ENCODE data around the gene CREB5. TPM values are rescaled to one million over a fixed set of nuclear protein-coding genes. Genes with fewer than 3 reads are reported as not detected.

Gene CREB5
- total and polyA plus RNA-seq, 2 of the 13 experiments (the other 11 are each of a cell fraction or from before 2014, with no cell fraction given), result 0.38 to 0.71 TPM

DNA sequence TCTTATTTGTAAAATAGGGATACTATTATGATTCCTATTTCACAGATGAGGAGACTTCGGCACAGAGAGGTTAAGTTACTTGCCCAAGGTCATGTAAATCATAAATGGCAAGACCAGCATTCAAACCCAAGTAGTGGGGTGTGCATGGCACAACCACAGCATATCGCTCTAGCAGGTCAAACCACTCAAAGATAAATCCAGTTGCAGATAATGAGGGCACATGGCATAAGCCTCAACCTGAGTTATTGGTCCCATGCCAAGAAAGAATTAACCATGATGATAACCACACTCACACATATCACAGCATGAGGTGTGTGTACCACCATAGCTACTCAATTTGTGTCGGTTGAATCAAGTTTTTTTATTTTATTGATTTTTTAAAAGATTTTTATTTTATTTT is 180.5 kb downstream of the CREB5 start:
- ATAC-seq (no peak), DNase-seq (ENCODE audit: low spot score) (no peak), FAIRE-seq (no peak)
- H3K4me3 ChIP-seq (replicated peaks in 1 of 3; ENCODE audit: insufficient read depth in 1 of 3, low read depth in 2 of 3, low read length in 3 of 3), result no peak overlapping the region
- no peak overlapping the region for H3K9ac ChIP-seq (ENCODE audit: insufficient read depth, low read depth, low read length)
- no peak overlapping the region for H3K4me2 ChIP-seq (ENCODE audit: low read depth, low read length)
- intact Hi-C loops (cut with micrococcal nuclease; ENCODE audit: unreplicated experiment) (no loop called here), in situ Hi-C loops (cut with HindIII; ENCODE audit: extremely low pct_ligation_motif_present, low pct_unique_long_range_greater_than_20kb) (no loop called here)
- H3K27me3 ChIP-seq (ENCODE audit: control insufficient read depth in 1 of 2, insufficient read depth in 2 of 2, low read length in 2 of 2), result no peaks in the 10 kb centered on the region; a peak in 1 of 5 replicates
- ChIA-PET CTCF (ENCODE audit: low intra/inter-chr PET ratio, low total read pairs) (no interaction called here), POLR2A (no interaction called here)
- no peaks in the 10 kb centered on the region for H3K36me3 ChIP-seq (replicated peaks in 1 of 2; ENCODE audit: control insufficient read depth in 1 of 2, insufficient read depth in 2 of 2, low read length in 2 of 2)
- H3K27ac ChIP-seq (ENCODE audit: extremely low read length, insufficient read depth, low read length), result no peak overlapping the region
- no peaks in the 10 kb centered on the region for H3K79me2 ChIP-seq (ENCODE audit: insufficient read depth, low read length)
- H3K4me1 ChIP-seq (ENCODE audit: insufficient read depth, low read length), result no peaks in the 10 kb centered on the region
- no peak overlapping the region for H2AFZ ChIP-seq (ENCODE audit: low read length)
- no peaks in the 10 kb centered on the region for H4K20me1 ChIP-seq (ENCODE audit: insufficient read depth, low read length)
- no peaks in the 10 kb centered on the region for H3K9me3 ChIP-seq (ENCODE audit: low read length)
- 41% methylated on average over 3 of the region's 3 CpGs for WGBS (ENCODE audit: low lambda C conversion rate)
- TF ChIP-seq, protein P1, sequence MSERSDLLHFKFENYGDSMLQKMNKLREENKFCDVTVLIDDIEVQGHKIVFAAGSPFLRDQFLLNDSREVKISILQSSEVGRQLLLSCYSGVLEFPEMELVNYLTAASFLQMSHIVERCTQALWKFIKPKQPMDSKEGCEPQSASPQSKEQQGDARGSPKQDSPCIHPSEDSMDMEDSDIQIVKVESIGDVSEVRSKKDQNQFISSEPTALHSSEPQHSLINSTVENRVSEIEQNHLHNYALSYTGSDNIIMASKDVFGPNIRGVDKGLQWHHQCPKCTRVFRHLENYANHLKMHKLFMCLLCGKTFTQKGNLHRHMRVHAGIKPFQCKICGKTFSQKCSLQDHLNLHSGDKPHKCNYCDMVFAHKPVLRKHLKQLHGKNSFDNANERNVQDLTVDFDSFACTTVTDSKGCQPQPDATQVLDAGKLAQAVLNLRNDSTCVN (CRISPR knock-in tag; IDR thresholded peaks at IDR 0.05; ENCODE audit: borderline replicate concordance), result no peak
- TF ChIP-seq, protein P2, sequence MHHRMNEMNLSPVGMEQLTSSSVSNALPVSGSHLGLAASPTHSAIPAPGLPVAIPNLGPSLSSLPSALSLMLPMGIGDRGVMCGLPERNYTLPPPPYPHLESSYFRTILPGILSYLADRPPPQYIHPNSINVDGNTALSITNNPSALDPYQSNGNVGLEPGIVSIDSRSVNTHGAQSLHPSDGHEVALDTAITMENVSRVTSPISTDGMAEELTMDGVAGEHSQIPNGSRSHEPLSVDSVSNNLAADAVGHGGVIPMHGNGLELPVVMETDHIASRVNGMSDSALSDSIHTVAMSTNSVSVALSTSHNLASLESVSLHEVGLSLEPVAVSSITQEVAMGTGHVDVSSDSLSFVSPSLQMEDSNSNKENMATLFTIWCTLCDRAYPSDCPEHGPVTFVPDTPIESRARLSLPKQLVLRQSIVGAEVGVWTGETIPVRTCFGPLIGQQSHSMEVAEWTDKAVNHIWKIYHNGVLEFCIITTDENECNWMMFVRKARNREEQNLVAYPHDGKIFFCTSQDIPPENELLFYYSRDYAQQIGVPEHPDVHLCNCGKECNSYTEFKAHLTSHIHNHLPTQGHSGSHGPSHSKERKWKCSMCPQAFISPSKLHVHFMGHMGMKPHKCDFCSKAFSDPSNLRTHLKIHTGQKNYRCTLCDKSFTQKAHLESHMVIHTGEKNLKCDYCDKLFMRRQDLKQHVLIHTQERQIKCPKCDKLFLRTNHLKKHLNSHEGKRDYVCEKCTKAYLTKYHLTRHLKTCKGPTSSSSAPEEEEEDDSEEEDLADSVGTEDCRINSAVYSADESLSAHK (CRISPR knock-in tag; IDR thresholded peaks at IDR 0.05; ENCODE audit: borderline replicate concordance), result no peak
- TF ChIP-seq SSRP1 (CRISPR knock-in tag; IDR thresholded peaks at IDR 0.05), result no peak
- TF ChIP-seq, protein P3, sequence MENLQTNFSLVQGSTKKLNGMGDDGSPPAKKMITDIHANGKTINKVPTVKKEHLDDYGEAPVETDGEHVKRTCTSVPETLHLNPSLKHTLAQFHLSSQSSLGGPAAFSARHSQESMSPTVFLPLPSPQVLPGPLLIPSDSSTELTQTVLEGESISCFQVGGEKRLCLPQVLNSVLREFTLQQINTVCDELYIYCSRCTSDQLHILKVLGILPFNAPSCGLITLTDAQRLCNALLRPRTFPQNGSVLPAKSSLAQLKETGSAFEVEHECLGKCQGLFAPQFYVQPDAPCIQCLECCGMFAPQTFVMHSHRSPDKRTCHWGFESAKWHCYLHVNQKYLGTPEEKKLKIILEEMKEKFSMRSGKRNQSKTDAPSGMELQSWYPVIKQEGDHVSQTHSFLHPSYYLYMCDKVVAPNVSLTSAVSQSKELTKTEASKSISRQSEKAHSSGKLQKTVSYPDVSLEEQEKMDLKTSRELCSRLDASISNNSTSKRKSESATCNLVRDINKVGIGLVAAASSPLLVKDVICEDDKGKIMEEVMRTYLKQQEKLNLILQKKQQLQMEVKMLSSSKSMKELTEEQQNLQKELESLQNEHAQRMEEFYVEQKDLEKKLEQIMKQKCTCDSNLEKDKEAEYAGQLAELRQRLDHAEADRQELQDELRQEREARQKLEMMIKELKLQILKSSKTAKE (CRISPR knock-in tag; IDR thresholded peaks at IDR 0.05; ENCODE audit: borderline replicate concordance), result no peak
- TF ChIP-seq NONO (IDR thresholded peaks at IDR 0.05), result no peak
- TF ChIP-seq NONO (CRISPR knock-in tag; conservative IDR thresholded peaks at IDR 0.05), result no peak
- TF ChIP-seq, protein P4, sequence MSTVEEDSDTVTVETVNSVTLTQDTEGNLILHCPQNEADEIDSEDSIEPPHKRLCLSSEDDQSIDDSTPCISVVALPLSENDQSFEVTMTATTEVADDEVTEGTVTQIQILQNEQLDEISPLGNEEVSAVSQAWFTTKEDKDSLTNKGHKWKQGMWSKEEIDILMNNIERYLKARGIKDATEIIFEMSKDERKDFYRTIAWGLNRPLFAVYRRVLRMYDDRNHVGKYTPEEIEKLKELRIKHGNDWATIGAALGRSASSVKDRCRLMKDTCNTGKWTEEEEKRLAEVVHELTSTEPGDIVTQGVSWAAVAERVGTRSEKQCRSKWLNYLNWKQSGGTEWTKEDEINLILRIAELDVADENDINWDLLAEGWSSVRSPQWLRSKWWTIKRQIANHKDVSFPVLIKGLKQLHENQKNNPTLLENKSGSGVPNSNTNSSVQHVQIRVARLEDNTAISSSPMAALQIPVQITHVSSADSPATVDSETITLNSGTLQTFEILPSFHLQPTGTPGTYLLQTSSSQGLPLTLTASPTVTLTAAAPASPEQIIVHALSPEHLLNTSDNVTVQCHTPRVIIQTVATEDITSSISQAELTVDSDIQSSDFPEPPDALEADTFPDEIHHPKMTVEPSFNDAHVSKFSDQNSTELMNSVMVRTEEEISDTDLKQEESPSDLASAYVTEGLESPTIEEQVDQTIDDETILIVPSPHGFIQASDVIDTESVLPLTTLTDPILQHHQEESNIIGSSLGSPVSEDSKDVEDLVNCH (CRISPR knock-in tag; IDR thresholded peaks at IDR 0.05), result no peak
- no peak for TF ChIP-seq FOXJ3 (CRISPR knock-in tag; IDR thresholded peaks at IDR 0.05; ENCODE audit: borderline replicate concordance)
- no peak for TF ChIP-seq ZNF619 (CRISPR knock-in tag; IDR thresholded peaks at IDR 0.05)
- TF ChIP-seq FIP1L1 (IDR thresholded peaks at IDR 0.05; ENCODE audit: borderline replicate concordance, insufficient read depth, low read depth, low read length), result no peak
- TF ChIP-seq ZNF780A (CRISPR knock-in tag; IDR thresholded peaks at IDR 0.05), result no peak
- no TSS peak for BruUV-seq (replicated peaks)
